GM21381 (cell line): ENCODE data around the gene PHF13.
"Not testable (repeated sequence)": the region's sequence is repeated elsewhere in the genome, so short reads cannot be mapped to it uniquely, and the experiment has no call there.

Source experiments
- ATAC-seq: cut with Tn5 transposase; IDR thresholded peaks from one replicate; pipeline ENCODE4 v1.9.1; 2021; ENCODE audit warnings: mild to moderate bottlenecking, moderate library complexity; ENCODE audit not compliant: unreplicated experiment

The PHF13 gene

GRCh38 chr1:6653436-6654290 lies 40.1 kb downstream of the PHF13 start:
- ATAC-seq: no peak

DNA sequence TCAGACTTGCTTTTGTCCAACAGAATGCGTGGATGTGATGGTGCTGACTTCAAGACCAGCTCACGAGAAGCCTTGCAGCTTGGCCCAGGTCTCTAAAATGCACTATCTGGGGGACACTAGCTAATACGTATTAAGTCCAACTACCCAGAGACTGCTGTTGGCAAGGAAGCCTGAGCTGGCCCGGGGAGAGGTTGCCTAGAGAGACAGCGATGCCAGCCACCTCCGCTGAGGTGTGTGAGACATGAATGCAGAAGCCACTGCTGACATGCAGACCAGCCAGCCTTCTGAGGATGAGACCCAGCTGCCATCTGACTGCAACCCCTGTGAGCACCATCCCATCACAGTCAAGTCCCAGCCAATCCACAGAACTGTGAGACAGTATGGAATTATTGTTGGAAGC lies 43.6 kb downstream of the PHF13 start:
- no peak for ATAC-seq

- no peak for ATAC-seq
Observed at GRCh38 chr1:6658359-6659060, 45.0 kb downstream of the PHF13 start.

- no peak for ATAC-seq
Observed at GRCh38 chr1:6660415-6661049, 47.0 kb downstream of the PHF13 start.

DNA sequence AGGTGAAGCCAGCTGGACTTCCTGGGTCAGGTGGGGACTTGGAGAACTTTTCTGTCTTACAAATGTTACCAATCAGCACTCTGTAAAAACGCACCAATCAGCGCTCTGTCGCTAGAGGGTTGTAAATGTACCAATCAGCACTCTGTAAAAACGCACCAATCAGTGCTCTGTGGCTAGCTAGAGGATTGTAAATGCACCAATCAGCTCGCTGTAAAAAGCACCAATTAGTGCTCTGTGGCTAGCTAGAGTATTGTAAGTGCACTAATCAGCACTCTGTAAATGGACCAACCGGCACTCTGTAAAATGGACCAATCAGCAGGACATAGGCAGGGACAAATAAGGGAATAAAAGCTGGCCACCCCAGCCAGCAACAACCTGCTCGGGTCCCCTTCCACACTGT lies 48.9 kb downstream of the PHF13 start:
- not testable (repeated sequence) for ATAC-seq

GRCh38 chr1:6666696-6667095 lies 53.2 kb downstream of the PHF13 start:
- ATAC-seq: no peak

DNA sequence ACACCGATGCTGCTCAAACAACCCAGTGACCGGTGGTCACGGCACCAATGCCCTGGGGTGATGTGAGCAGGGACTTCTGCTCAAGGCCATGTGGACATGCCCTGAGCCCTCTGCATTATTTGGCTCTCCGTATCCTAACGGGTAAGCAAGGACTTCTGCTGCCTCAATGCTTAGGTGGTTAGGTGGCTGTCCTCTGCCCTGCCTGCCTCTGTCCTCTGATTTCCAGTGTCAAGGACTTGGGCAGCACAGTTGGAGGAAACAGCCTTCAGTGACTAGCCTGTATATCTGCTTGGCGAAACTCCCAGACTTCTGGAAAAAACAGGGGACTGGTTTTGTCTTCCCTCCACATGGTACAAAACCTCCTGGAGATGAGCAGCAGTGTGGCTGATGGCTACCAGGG lies 53.6 kb downstream of the PHF13 start:
- ATAC-seq: no peak

GRCh38 chr1:6668503-6668902 lies 55.0 kb downstream of the PHF13 start:
- no peak for ATAC-seq

- no peak for ATAC-seq
Observed at GRCh38 chr1:6672558-6672957, 59.0 kb downstream of the PHF13 start.
